ENCODE data around the gene RPS6KC1. TPM values are rescaled to one million over a fixed set of nuclear protein-coding genes. Genes with fewer than 3 reads are reported as not detected.
"Not testable (repeated sequence)": the region's sequence is repeated elsewhere in the genome, so short reads cannot be mapped to it uniquely, and the experiment has no call there.

Gene RPS6KC1
- total and polyA plus RNA-seq, 7 experiments from 2014 or later: 5.4 to 18.9 (median 11.5) TPM

- H3K27ac Mint-ChIP-seq: no peak overlapping the region
- Histone ChIP-seq H3K36me3 (ENCODE audit: control insufficient read depth in 2 of 3, insufficient read depth in 3 of 3, low read length in 3 of 3) (peaks cover 0 to 16% (median 3%) of the 10 kb centered on the region in 3 experiments), H3K4me1 (ENCODE audit: control insufficient read depth in 2 of 2, insufficient read depth in 2 of 2, low read length in 2 of 2) (no peaks in the 10 kb centered on the region), H3K4me3 (ENCODE audit: low read length) (no peak overlapping the region), H3K27me3 (ENCODE audit: control insufficient read depth in 2 of 2, insufficient read depth in 2 of 2, low read length in 2 of 2) (no peaks in the 10 kb centered on the region), H3K27ac (ENCODE audit: low read depth, low read length) (no peak overlapping the region), H3K9me3 (ENCODE audit: control insufficient read depth in 2 of 3, low read length in 3 of 3) (peaks cover 0 to 4% (median 3%) of the 10 kb centered on the region in 3 experiments)
- DNase-seq: no peak
- ChIA-PET POLR2A (no interaction called here), CTCF (no interaction called here)
- no peak for ATAC-seq
- H3K4me3 Mint-ChIP-seq: no peak overlapping the region
- peaks cover 33 to 70% (median 66%) of the 10 kb centered on the region in 5 donors for H3K36me3 Mint-ChIP-seq
- H3K27me3 Mint-ChIP-seq: no peaks in the 10 kb centered on the region
- intact Hi-C loops (cut with micrococcal nuclease): no loop called here
- H3K4me1 Mint-ChIP-seq: no peaks in the 10 kb centered on the region
- peaks cover 3 to 38% (median 18%) of the 10 kb centered on the region in 11 donors for H3K9me3 Mint-ChIP-seq
Observed at GRCh38 chr1:213201380-213202155, 150.5 kb downstream of the RPS6KC1 start.

- ATAC-seq (no peak), DNase-seq (no peak)
- ChIA-PET POLR2A (no interaction called here), CTCF (no interaction called here)
- H3K27ac ChIP-seq (ENCODE audit: low read depth, low read length): no peak overlapping the region
- H3K4me1 ChIP-seq (ENCODE audit: control insufficient read depth in 2 of 2, insufficient read depth in 2 of 2, low read length in 2 of 2): no peaks in the 10 kb centered on the region
- Mint-ChIP-seq H3K9me3 (peaks cover 0 to 25% (median 9%) of the 10 kb centered on the region in 11 donors), H3K4me3 (no peak overlapping the region), H3K27ac (no peak overlapping the region), H3K36me3 (peaks cover 28 to 80% (median 68%) of the 10 kb centered on the region in 5 donors), H3K27me3 (no peaks in the 10 kb centered on the region), H3K4me1 (no peaks in the 10 kb centered on the region)
- no peaks in the 10 kb centered on the region for H3K9me3 ChIP-seq (ENCODE audit: control insufficient read depth in 2 of 3, low read length in 3 of 3)
- peaks cover 0 to 7% (median 4%) of the 10 kb centered on the region in 3 experiments for H3K36me3 ChIP-seq (ENCODE audit: control insufficient read depth in 2 of 3, insufficient read depth in 3 of 3, low read length in 3 of 3)
- no peaks in the 10 kb centered on the region for H3K27me3 ChIP-seq (ENCODE audit: control insufficient read depth in 2 of 2, insufficient read depth in 2 of 2, low read length in 2 of 2)
- intact Hi-C loops (cut with micrococcal nuclease): no loop called here
- H3K4me3 ChIP-seq (ENCODE audit: low read length): no peak overlapping the region
Observed at GRCh38 chr1:213211201-213211600, 160.2 kb downstream of the RPS6KC1 start.

- H3K27me3 Mint-ChIP-seq; H3K4me1 Mint-ChIP-seq; H3K27me3 ChIP-seq (ENCODE audit: control insufficient read depth in 2 of 2, insufficient read depth in 2 of 2, low read length in 2 of 2); ATAC-seq; H3K27ac Mint-ChIP-seq; POLR2A ChIA-PET; CTCF ChIA-PET; H3K9me3 ChIP-seq (ENCODE audit: control insufficient read depth in 2 of 3, low read length in 3 of 3); intact Hi-C loops (cut with micrococcal nuclease); H3K4me3 Mint-ChIP-seq; H3K27ac ChIP-seq (ENCODE audit: low read depth, low read length); H3K4me1 ChIP-seq (ENCODE audit: control insufficient read depth in 2 of 2, insufficient read depth in 2 of 2, low read length in 2 of 2); H3K36me3 ChIP-seq (ENCODE audit: control insufficient read depth in 2 of 3, insufficient read depth in 3 of 3, low read length in 3 of 3); DNase-seq; H3K4me3 ChIP-seq (ENCODE audit: low read length): not testable (repeated sequence)
- Mint-ChIP-seq H3K9me3 (peaks cover 0 to 14% (median 3%) of the 10 kb centered on the region in 11 donors), H3K36me3 (peaks cover 0 to 37% (median 10%) of the 10 kb centered on the region in 5 donors)
Observed at GRCh38 chr1:213219076-213219475, 168.0 kb downstream of the RPS6KC1 start.

GRCh38 chr1:213221209-213221608 is 170.2 kb downstream of the RPS6KC1 start:
- H3K4me1 Mint-ChIP-seq: no peaks in the 10 kb centered on the region
- Histone ChIP-seq H3K36me3 (ENCODE audit: control insufficient read depth in 2 of 3, insufficient read depth in 3 of 3, low read length in 3 of 3) (no peaks in the 10 kb centered on the region), H3K27me3 (ENCODE audit: control insufficient read depth in 2 of 2, insufficient read depth in 2 of 2, low read length in 2 of 2) (no peaks in the 10 kb centered on the region), H3K9me3 (ENCODE audit: control insufficient read depth in 2 of 3, low read length in 3 of 3) (no peaks in the 10 kb centered on the region), H3K4me3 (ENCODE audit: low read length) (no peak overlapping the region), H3K27ac (ENCODE audit: low read depth, low read length) (no peak overlapping the region), H3K4me1 (ENCODE audit: control insufficient read depth in 2 of 2, insufficient read depth in 2 of 2, low read length in 2 of 2) (no peaks in the 10 kb centered on the region)
- no peak overlapping the region for H3K27ac Mint-ChIP-seq
- peaks cover 0 to 30% (median 5%) of the 10 kb centered on the region in 5 donors for H3K36me3 Mint-ChIP-seq
- H3K4me3 Mint-ChIP-seq: no peak overlapping the region
- H3K9me3 Mint-ChIP-seq: peaks cover 0 to 7% (median 0%) of the 10 kb centered on the region in 11 donors
- H3K27me3 Mint-ChIP-seq: no peaks in the 10 kb centered on the region
- ChIA-PET CTCF (no interaction called here), POLR2A (no interaction called here)
- intact Hi-C loops (cut with micrococcal nuclease): no loop called here
- DNase-seq (no peak), ATAC-seq (no peak)

GRCh38 chr1:213227458-213227857 is 176.4 kb downstream of the RPS6KC1 start:
- Histone ChIP-seq H3K4me3 (ENCODE audit: low read length) (no peak overlapping the region), H3K4me1 (ENCODE audit: control insufficient read depth in 2 of 2, insufficient read depth in 2 of 2, low read length in 2 of 2) (no peaks in the 10 kb centered on the region), H3K27me3 (ENCODE audit: control insufficient read depth in 2 of 2, insufficient read depth in 2 of 2, low read length in 2 of 2) (no peaks in the 10 kb centered on the region), H3K27ac (ENCODE audit: low read depth, low read length) (no peak overlapping the region), H3K36me3 (ENCODE audit: control insufficient read depth in 2 of 3, insufficient read depth in 3 of 3, low read length in 3 of 3) (peaks cover 0 to 6% (median 0%) of the 10 kb centered on the region in 3 experiments), H3K9me3 (ENCODE audit: control insufficient read depth in 2 of 3, low read length in 3 of 3) (no peaks in the 10 kb centered on the region)
- Mint-ChIP-seq H3K27me3 (no peaks in the 10 kb centered on the region), H3K9me3 (no peaks in the 10 kb centered on the region), H3K4me1 (peaks cover 4 to 13% (median 8%) of the 10 kb centered on the region in 7 donors), H3K4me3 (no peak overlapping the region), H3K36me3 (peaks cover 0 to 49% (median 8%) of the 10 kb centered on the region in 5 donors), H3K27ac (no peak overlapping the region)
- CTCF ChIA-PET: no interaction called here
- DNase-seq (no peak), ATAC-seq (no peak)
- intact Hi-C loops (cut with micrococcal nuclease): no loop called here
- POLR2A ChIA-PET: no interaction called here

- no peaks in the 10 kb centered on the region for H3K27me3 Mint-ChIP-seq
Observed at GRCh38 chr1:213231795-213232231, 180.8 kb downstream of the RPS6KC1 start.

More at GRCh38 chr1:213231795-213232231, 180.8 kb downstream of the RPS6KC1 start:
- DNase-seq (no peak), ATAC-seq (no peak)
- Mint-ChIP-seq H3K4me1 (peaks cover 4 to 13% (median 8%) of the 10 kb centered on the region in 7 donors), H3K27ac (no peak overlapping the region), H3K4me3 (no peak overlapping the region), H3K9me3 (no peaks in the 10 kb centered on the region), H3K36me3 (peaks cover 0 to 28% (median 10%) of the 10 kb centered on the region in 5 donors)
- POLR2A ChIA-PET: no interaction called here
- CTCF ChIA-PET: no interaction called here
- Histone ChIP-seq H3K4me3 (ENCODE audit: low read length) (no peak overlapping the region), H3K27ac (ENCODE audit: low read depth, low read length) (no peak overlapping the region), H3K9me3 (ENCODE audit: control insufficient read depth in 2 of 3, low read length in 3 of 3) (no peaks in the 10 kb centered on the region), H3K27me3 (ENCODE audit: control insufficient read depth in 2 of 2, insufficient read depth in 2 of 2, low read length in 2 of 2) (no peaks in the 10 kb centered on the region), H3K36me3 (ENCODE audit: control insufficient read depth in 2 of 3, insufficient read depth in 3 of 3, low read length in 3 of 3) (peaks cover 0 to 6% (median 0%) of the 10 kb centered on the region in 3 experiments), H3K4me1 (ENCODE audit: control insufficient read depth in 2 of 2, insufficient read depth in 2 of 2, low read length in 2 of 2) (no peaks in the 10 kb centered on the region)
- intact Hi-C loops (cut with micrococcal nuclease): no loop called here

All from naive thymus-derived CD4-positive, alpha-beta T cell (primary cell).